Keratinocyte (primary cell): ENCODE measurements around the gene FTH1. TPM values are rescaled to one million over a fixed set of nuclear protein-coding genes. Genes with fewer than 3 reads are reported as not detected.

Experiments
- DNase-seq: peaks from one replicate; pipeline ENCODE4 v3.0.0-alpha.2; 2011; ENCODE audit warnings: low read depth, missing footprints, low spot score
- FAIRE-seq: peaks from 2 replicates; lab custom pipeline; 2011; peaks lifted over from hg19 to GRCh38; lab: Jason Lieb, UNC
- H2AFZ ChIP-seq: 2 replicates; pipeline ENCODE4 v1.6.0; 2012; ENCODE audit warnings: low read length, control low read depth, inconsistent platforms; ENCODE audit not compliant: control insufficient read depth
- H3K27ac ChIP-seq: 2 replicates; pipeline ENCODE4 v1.5.1; 2011; ENCODE audit warnings: low read length; ENCODE audit not compliant: control insufficient read depth, insufficient read depth
- H3K27me3 ChIP-seq: 3 replicates; pipeline ENCODE4 v1.6.0; 2011; ENCODE audit warnings: low read length; ENCODE audit not compliant: control insufficient read depth, insufficient read depth; ENCODE audit errors: extremely low read depth
- H3K36me3 ChIP-seq, 2 experiments: 2 replicates in 1 of 2; 3 replicates in 1 of 2; pipeline ENCODE4 v1.5.1; 2011; ENCODE audit warnings: low read length in 2 of 2, mild to moderate bottlenecking in 1 of 2; ENCODE audit not compliant: control insufficient read depth in 2 of 2, insufficient read depth in 2 of 2; ENCODE audit errors: extremely low read depth in 1 of 2
- H3K4me1 ChIP-seq: 3 replicates; pipeline ENCODE4 v1.5.1; 2011; ENCODE audit warnings: low read length; ENCODE audit not compliant: control insufficient read depth, insufficient read depth; ENCODE audit errors: extremely low read depth
- H3K4me2 ChIP-seq: 3 replicates; pipeline ENCODE4 v1.6.0; 2011; ENCODE audit warnings: low read depth, low read length; ENCODE audit not compliant: control insufficient read depth, insufficient read depth; ENCODE audit errors: extremely low read depth
- H3K4me3 ChIP-seq, 3 experiments: fragments of 200-600 bp in 1 of 3; sonication (generic) in 1 of 3; 2 replicates in 2 of 3; 3 replicates in 1 of 3; pipeline ENCODE4 v1.5.1; 2011 to 2016; ENCODE audit warnings: low read length in 3 of 3, mild to moderate bottlenecking in 3 of 3, control low read depth in 2 of 3, inconsistent platforms in 1 of 3, low read depth in 1 of 3, mixed read lengths in 1 of 3, mixed run types in 1 of 3, moderate library complexity in 1 of 3; ENCODE audit not compliant: control insufficient read depth in 2 of 3, insufficient read depth in 2 of 3; ENCODE audit errors: extremely low read depth in 1 of 3
- H3K79me2 ChIP-seq: 2 replicates; pipeline ENCODE4 v1.6.0; 2012; ENCODE audit warnings: low read length; ENCODE audit not compliant: control insufficient read depth, insufficient read depth
- H3K9ac ChIP-seq: 3 replicates; pipeline ENCODE4 v1.6.0; 2011; ENCODE audit warnings: low read length; ENCODE audit not compliant: control insufficient read depth, insufficient read depth; ENCODE audit errors: extremely low read depth
- H3K9me1 ChIP-seq: 3 replicates; pipeline ENCODE4 v1.6.0; 2011; ENCODE audit warnings: low read length; ENCODE audit not compliant: control insufficient read depth, insufficient read depth; ENCODE audit errors: extremely low read depth
- H3K9me3 ChIP-seq: 2 replicates; pipeline ENCODE4 v1.5.1; 2012; ENCODE audit warnings: low read depth, low read length; ENCODE audit not compliant: control insufficient read depth
- H4K20me1 ChIP-seq: 3 replicates; pipeline ENCODE4 v1.6.0; 2011; ENCODE audit warnings: low read length; ENCODE audit not compliant: control insufficient read depth, insufficient read depth; ENCODE audit errors: extremely low read depth
- EZH2 ChIP-seq: IDR thresholded peaks from one replicate; pipeline ENCODE4 v1.6.1; 2012; ENCODE audit warnings: inconsistent platforms, mild to moderate bottlenecking, low read length, moderate library complexity
- dilution Hi-C: fragments of 300-500 bp; cut with MboI; formaldehyde crosslinking; loops from one replicate; pipeline ENCODE4 v1.7.0; 2020; ENCODE audit warnings: low sequenced_read_pairs; ENCODE audit not compliant: extremely low pct_ligation_motif_present
- polyA plus RNA-seq, 5 experiments: library from polyadenylated mRNA; depleted of rRNA in 3 of 5; stranded (reverse) in 3 of 5; stranded (forward) in 1 of 5; unstranded in 1 of 5; fragments of >200 nt; gene quantifications; 1 replicate in 1 of 5; 2 replicates in 3 of 5; 3 replicates in 1 of 5; pipeline versions ENCODE4 v1.2.1 to v1.2.3, GENCODE V29; 2011 to 2012; ENCODE audit warnings: missing spikeins in 2 of 5, low read depth in 1 of 5, low replicate concordance in 1 of 5
- TF ChIP-seq, protein P1 (sequence below), 3 experiments: IDR thresholded peaks in 1 of 3; conservative IDR thresholded peaks in 1 of 3; optimal IDR thresholded peaks in 1 of 3; 2 replicates in 2 of 3; 3 replicates in 1 of 3; pipeline versions ENCODE3 to v1.5.1; 2011; ENCODE audit warnings: low read length in 3 of 3, mild to moderate bottlenecking in 3 of 3, moderate library complexity in 2 of 3, control low read depth in 1 of 3, inconsistent platforms in 1 of 3; ENCODE audit not compliant: insufficient read depth in 2 of 3; ENCODE audit errors: extremely low read depth in 1 of 3

FTH1 gene
- polyA plus RNA-seq, 1 donor (not counting 4 experiments of a cell fraction or from before 2014, with no cell fraction given): 1,058 TPM

DNA sequence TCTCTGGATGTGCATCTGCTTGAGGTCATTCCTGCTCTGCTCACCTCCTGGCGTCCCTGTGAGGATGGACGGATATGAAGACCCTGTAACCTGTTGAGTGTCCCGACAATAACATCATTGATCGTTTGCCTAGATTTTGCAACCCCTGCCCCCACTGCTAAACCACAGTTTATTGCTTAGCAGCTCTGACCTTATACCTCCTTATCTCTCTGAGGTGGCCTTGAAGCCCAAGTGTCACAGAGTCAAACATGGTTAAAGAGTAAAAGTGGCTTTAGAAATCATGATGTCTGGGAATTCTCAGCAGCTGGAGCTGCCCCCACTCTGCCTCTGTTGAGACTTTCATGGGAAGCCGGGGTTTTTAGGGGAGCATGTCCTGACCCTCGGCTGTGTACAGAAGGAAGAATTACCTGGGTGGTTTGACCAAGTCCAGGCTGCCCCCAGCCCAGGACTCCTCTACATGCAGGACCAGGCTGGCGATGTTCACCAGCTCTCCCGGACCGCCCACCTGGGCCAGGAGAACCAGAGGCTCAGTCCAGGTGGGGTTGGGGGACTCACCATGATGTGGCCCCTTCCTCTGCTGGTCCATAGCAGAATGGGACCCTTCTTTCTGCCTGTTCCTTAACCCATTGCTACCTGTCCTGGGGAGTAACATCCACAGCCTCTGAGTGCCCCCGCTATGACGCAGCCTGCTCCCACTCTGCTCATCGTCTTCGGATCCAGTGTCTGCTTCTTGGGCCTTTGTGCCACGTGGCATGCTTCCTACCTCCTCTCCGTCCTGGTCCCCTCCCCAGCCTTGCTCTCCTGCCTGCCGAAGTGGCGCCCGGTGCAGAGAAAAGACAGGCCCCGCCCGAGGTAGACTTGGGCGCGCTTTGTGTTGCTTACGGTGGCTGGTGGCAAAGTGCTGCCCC lies 33.4 kb upstream of the FTH1 start:
- no peak overlapping the region for H3K9ac ChIP-seq
- DNase-seq (no peak), FAIRE-seq (no peak)
- H3K9me3 ChIP-seq: peaks cover 6% of the 10 kb centered on the region
- no peaks in the 10 kb centered on the region for H4K20me1 ChIP-seq
- no peak for TF ChIP-seq EZH2
- TF ChIP-seq, protein P1, sequence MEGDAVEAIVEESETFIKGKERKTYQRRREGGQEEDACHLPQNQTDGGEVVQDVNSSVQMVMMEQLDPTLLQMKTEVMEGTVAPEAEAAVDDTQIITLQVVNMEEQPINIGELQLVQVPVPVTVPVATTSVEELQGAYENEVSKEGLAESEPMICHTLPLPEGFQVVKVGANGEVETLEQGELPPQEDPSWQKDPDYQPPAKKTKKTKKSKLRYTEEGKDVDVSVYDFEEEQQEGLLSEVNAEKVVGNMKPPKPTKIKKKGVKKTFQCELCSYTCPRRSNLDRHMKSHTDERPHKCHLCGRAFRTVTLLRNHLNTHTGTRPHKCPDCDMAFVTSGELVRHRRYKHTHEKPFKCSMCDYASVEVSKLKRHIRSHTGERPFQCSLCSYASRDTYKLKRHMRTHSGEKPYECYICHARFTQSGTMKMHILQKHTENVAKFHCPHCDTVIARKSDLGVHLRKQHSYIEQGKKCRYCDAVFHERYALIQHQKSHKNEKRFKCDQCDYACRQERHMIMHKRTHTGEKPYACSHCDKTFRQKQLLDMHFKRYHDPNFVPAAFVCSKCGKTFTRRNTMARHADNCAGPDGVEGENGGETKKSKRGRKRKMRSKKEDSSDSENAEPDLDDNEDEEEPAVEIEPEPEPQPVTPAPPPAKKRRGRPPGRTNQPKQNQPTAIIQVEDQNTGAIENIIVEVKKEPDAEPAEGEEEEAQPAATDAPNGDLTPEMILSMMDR (optimal IDR thresholded peaks at IDR 0.05 in 1 of 3, IDR thresholded peaks at IDR 0.05 in 1 of 3, conservative IDR thresholded peaks at IDR 0.05 in 1 of 3; ENCODE audit: extremely low read depth in 1 of 3, insufficient read depth in 2 of 3, low read length in 3 of 3): no peak
- H3K27me3 ChIP-seq: no peaks in the 10 kb centered on the region
- H3K4me1 ChIP-seq: no peaks in the 10 kb centered on the region
- no peak overlapping the region for H3K27ac ChIP-seq
- dilution Hi-C loops: no loop called here
- no peaks in the 10 kb centered on the region for H3K79me2 ChIP-seq
- no peak overlapping the region for H3K4me3 ChIP-seq
- H3K4me2 ChIP-seq: no peak overlapping the region
- H2AFZ ChIP-seq: no peak overlapping the region
- H3K36me3 ChIP-seq: no peaks in the 10 kb centered on the region
- H3K9me1 ChIP-seq: no peaks in the 10 kb centered on the region

DNA sequence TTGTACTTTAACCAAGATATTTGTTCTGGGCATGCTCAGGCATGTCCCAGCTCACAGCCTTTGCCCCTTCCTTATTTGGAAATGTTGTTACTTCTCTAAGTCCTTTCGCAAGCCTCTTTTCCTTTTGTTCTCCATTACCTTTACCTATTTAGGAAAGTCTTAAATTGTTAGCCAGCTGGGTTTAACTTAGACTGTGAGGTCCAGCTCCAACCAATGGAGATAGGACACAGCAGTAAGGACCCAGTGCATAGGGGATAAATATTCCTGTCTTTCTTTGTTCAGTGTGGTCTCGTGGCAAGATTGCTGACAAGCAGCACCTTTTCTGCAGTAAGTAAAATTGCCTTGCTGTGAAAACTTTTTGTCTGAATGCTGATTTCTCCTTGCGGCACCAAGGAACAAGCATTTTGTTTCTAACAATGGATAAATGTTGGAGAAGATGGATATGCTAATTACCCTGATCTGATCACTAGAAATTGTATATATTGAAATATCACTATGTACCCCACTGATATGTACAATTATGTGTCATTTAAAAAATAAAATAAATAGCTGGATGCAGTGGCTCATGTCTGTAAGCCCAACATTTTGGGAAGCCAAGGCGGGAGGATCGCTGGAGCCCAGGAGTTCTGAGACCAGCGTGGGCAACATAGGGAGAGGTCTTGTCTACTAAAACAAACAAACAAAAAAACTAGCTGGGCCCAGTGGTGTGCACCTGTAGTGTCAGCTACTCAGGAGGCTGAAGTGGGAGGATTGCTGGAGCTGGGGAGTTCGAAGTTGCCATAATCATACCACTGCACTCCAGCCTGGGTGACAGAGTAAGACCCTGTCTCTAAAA lies 31.9 kb upstream of the FTH1 start:
- TF ChIP-seq, protein P1 (optimal IDR thresholded peaks at IDR 0.05 in 1 of 3, IDR thresholded peaks at IDR 0.05 in 1 of 3, conservative IDR thresholded peaks at IDR 0.05 in 1 of 3; ENCODE audit: extremely low read depth in 1 of 3, insufficient read depth in 2 of 3, low read length in 3 of 3): no peak
- TF ChIP-seq EZH2: no peak
- H3K4me3 ChIP-seq: no peak overlapping the region
- H3K27ac ChIP-seq: no peak overlapping the region
- no peaks in the 10 kb centered on the region for H3K4me1 ChIP-seq
- FAIRE-seq (no peak), DNase-seq (no peak)
- no peaks in the 10 kb centered on the region for H3K36me3 ChIP-seq
- peaks cover 6% of the 10 kb centered on the region for H3K9me3 ChIP-seq
- H3K27me3 ChIP-seq: no peaks in the 10 kb centered on the region
- H3K4me2 ChIP-seq: no peak overlapping the region
- no peaks in the 10 kb centered on the region for H3K79me2 ChIP-seq
- no peaks in the 10 kb centered on the region for H3K9me1 ChIP-seq
- dilution Hi-C loops: no loop called here
- H3K9ac ChIP-seq: no peak overlapping the region
- H2AFZ ChIP-seq: no peak overlapping the region
- H4K20me1 ChIP-seq: no peaks in the 10 kb centered on the region
